HG03520 (cell line): ENCODE measurements around the gene RIMBP2.

Experiments
- ATAC-seq: cut with Tn5 transposase; IDR thresholded peaks from one replicate; pipeline ENCODE4 v1.9.1; 2021; ENCODE audit warnings: mild to moderate bottlenecking, moderate library complexity; ENCODE audit not compliant: unreplicated experiment

The RIMBP2 gene

DNA sequence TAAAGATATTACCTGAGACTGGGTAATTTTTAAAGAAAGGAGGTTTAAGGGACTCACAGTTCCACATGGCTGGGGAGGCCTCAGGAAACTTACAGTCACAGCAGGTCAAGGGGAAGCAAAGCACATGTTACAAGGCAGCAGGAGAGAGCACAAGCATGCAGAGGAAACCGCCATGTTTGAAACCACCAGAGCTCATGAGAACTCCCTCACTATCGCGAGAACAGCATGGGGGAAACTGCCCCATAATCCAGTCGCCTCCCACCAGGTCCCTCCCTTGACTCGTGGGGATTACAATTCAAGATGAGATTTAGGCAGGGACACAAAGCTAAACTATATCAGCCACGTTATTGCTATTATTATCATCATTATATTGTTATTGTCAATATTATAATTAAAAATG, 138.7 kb downstream of the RIMBP2 start:
- no peak for ATAC-seq

DNA sequence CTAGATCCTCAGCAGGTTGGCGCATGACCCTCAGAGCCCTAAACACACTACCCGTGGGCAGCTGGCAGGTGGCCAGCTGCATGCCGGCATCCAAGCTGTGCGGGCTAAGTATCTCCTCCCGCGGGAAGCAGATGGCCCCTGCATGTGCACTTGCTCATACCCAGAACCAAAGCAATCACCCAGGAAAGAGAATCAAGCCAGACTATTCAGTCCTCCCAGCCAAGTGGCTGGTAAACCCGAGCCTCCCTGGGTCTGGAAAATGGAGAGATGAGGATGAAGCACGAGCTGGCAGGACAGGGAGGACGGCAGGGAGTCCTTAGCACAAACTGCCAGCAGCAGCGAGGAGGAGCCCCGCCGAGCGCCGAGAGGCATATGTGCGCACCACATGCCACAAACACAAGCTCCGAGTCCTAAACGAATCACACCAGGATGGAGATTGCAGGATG, 139.7 kb downstream of the RIMBP2 start:
- ATAC-seq = no peak

DNA sequence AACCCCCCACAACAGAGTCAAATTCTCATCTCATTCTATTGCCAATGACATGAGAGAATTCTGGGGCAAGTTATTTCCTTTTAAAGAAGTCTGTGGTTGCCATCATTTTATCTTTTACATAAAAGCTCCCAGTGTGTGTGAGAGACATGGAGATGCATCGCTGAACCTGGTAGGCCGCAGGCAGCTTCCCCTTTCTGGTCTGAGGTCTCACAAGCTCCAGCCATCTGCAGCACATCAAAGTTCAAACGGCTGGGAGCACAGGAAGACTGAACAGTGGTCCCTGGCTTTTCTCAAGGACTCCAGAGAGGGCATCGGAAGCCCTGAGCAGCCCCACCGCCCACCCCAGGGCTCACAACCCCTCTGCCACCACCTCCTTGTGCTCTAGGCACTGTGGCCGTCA, 141.7 kb downstream of the RIMBP2 start:
- no peak for ATAC-seq

DNA sequence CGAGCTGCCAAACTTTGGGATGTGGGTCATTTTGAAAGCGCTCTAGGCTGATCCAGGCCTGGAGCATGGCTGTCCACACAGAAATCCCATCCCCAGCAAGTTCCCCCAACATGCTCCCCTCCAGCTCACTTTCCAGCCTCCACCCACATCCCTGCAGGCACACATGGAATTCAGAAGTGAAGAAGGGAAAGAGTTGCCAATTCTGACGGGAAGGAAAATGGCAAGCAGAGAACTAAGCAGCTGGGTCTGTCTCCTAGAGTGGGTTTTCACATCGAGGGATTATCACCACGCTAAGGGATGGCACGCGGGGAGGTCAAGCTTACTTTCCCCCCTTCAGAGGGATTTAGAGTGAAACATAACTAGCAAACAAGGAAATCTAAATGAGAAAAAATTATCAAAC, 142.3 kb downstream of the RIMBP2 start:
- ATAC-seq = no peak

DNA sequence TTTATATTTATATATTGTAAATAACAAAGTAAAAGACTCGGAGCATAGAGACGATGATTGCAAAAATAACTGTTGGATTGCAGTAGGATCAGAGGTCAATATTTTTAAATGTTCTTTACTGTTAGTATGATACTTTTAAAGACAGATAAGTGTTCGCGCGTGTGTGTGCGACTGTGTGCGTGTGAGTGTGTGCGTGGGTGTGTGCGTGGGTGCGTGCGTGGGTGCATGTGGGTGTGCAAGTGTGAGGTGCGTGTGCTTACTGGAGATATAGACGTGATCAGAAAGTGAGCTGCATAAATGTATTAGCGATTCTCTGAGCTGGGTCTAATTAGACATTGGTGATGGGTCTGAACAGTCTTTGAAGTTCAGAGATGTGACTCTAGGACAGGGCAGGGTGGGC, 142.9 kb downstream of the RIMBP2 start:
- ATAC-seq = no peak

DNA sequence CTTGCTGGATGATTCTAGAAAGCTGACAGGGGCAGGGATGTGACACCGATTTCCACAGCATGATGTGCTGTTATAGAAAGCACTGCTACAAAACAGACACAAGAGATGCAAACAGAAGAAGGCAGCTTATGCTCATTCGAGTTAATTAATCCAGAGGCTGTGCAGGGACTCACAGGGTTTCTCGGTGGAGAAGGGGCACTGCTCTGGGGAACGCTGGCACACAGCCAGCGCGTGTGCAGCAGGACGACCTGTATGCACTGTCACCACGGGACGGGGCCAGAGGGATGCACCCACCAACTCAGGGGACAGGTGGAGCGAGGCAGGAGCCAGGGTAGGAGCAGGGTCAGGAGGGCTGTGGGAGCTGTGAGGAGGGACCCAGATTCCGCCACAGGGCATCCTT, 143.5 kb downstream of the RIMBP2 start:
- no peak for ATAC-seq

DNA sequence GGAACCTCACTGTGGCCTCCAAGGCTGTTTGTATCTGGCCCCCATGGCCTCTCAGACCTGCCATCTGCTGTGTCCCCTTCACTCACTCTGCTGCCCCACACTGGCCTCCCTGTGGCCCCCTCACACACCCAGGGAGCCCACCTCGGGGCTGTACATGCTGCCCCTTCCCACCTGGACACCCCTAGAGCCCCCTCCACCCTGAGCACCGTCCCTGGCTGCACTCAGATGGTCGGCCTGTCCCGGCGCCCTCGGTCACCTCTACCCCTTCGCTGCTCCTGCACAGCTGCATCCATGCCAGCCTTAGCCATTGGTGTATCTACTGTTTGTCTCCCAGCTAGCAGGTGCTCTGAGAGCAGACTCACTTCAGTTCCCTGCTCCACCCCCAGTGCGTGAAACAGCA, 144.4 kb downstream of the RIMBP2 start:
- ATAC-seq = no peak

DNA sequence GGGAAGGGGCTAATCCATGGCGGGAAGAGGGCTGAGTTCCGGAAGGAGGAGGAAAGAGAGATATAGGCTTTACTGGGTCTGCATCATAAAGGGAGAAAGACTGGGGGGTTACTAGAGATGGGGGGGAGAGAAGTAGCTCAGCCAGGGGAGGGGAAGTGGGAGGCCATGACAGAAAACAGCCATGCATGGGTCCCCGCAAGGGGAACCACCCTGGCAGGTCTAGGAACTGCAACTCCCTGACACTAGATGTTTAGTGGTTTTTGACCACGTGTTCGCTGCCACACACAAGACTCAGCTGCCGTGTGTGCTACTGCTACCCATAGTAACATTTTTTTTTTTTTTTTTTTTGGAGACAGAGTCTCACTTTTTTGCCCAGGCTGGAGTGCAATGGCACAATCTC, 145.0 kb downstream of the RIMBP2 start:
- ATAC-seq = no peak

DNA sequence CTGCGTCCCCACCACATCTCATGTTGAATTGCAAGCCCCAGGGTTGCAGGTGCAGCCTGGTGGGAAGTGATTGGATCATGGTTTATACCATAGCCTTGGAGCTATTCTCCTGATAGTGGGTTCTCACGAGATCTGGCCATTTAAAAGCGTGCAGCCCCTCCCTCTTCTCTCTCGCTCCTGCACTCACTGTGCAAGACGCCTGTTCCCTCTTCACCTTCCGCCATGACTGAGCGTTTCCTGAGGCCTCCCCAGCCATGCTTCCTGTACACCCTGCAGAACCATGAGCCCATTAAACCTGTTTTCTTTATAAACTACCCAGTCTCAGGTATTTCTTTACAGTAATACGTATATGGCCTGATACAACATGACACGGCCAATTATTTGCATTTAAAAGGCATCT, 146.6 kb downstream of the RIMBP2 start:
- no peak for ATAC-seq

DNA sequence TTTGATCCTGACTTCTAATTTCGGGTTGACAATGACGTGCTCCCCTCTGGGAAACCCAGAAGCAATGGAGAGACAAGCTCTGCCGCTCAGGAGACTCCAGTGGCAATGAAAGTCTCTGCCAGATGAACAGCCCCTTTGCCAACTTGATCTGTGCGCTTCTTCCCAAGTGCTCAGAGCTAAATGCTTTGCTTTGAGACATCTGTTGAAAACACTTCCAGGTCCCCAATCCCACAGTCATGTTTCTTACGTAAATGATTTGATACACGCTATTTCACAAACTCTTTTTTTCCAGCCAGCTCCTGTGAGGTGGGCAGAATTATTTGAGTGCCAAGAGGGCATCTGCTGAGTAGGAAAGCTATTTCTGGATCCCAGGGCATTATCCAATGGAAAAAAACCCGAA, 147.6 kb downstream of the RIMBP2 start:
- ATAC-seq = no peak

DNA sequence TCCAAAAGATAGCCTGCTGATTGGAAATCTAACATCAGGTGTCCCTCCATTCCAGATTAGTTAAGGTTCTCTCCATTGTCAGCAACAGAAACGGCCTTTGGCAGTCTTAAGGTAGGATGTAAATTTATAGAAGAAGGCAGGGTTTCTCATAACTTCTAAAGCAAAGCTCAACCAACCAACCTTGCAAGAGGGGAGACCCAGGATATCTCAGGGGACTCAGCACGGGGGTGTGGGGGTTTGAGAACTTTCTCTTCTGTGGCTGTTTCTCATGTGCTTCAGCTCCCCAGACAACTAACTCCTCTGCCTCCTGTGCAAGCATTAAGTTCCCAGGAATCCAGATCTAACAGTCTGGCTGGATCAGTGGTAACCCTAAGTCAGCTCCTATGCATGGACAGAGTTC, 148.1 kb downstream of the RIMBP2 start:
- ATAC-seq = no peak

DNA sequence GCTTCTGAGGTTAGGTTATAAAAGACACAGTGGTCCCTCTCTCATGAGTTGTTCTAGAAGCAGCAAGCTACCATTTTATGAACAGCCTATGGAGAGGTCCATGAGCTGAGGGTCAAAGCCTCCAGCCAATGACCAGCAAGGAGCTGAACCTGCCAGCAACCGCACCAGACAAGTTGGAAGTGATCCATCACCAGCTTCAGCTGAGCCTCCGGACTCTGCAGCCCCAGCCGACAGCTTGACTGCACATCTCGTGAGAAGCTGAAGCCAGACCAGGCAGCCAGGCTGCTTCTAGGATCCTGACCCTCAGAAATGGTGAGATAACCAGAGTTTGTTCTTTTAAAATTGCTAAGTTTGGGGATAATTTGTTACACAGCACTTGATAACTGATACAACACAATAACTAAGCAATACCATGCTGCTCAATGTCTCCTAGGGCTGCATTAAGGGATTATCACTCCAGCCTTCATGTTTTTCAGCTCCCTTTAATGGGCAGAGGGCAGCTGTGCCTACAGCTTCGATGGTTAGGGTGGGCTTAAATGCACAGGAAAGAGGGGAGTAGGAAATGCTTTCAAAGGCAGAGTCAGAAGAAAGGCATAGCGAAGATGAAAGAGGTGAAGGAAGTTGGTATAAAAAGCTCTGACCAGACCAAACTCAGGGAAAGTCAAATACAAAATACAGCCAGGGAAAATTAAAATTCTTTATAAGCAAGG, 149.5 kb downstream of the RIMBP2 start:
- ATAC-seq = no peak

DNA sequence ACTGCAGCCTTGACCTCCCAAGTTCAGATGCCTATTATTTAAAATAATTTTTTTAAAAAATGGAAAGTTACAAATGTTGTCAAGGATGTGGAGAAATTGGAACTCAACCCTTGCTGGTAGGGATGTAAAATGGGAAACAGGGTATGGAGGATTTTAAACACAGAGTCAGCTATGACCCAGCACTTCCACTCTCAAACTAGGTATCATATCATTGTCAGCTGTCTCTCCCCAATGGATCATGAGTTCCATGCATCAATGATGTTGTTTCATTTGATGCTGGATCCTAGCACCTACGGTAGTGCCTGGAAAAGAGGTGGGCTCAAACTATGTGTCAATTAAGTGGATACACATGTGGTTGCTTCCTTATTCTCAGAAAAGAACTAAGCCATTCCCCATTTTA, 150.9 kb downstream of the RIMBP2 start:
- ATAC-seq = no peak

DNA sequence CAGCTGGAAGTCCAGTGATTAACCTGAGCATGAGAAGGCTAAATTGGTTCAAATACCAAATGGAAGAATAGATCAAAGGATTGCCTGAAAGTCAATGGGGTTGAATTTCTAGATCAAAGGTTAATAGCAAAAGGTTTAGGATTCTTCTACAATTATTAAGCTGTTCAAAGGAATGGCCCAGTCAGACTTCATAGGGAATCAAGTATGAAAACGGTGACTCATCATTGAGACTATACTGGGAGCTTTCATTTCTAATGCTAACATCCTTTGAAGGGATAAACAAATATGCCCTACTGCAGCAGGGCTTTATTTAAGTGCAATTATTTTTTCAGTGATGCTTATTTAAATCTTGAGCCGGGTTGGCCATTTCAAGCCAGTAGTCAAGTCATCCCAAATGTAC, 152.8 kb downstream of the RIMBP2 start:
- no peak for ATAC-seq

DNA sequence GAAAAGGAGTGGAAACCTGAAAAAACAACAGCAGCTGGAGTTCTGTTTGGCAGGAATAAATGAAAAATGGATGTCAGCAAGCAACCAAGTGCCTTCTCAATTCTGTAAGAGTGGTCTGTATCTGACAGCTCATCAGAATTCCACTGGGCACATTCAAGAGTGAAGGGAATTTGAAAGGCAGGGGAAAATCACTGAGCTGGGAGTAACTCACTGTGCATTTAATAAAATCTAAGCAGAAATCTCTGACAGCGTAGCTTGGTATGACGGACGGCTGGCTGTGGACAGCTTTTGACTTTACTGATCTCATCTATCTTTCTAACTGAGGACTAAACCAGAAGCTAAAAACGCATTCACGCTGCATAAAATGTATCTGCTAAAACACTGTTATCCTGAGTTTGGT, 153.4 kb downstream of the RIMBP2 start:
- no peak for ATAC-seq

DNA sequence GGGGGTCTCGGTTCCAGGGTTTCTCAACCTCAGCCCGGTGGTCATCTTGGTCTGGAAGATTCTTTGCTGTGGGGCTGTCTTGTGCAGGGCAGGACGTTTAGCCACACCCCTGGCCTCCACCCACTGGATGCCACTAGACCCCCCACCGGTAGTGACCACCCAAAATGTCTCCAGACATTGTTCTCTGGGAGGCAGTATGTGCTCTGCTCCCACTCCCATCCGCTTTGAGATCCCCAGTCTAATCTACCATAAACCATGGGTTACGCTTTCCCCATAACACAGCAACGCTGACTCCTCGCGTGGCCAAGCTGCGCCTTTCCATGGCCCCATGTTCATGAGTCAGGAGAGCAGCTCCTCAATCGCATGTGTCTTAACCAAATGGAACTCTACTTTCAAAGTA, 155.8 kb downstream of the RIMBP2 start:
- no peak for ATAC-seq

DNA sequence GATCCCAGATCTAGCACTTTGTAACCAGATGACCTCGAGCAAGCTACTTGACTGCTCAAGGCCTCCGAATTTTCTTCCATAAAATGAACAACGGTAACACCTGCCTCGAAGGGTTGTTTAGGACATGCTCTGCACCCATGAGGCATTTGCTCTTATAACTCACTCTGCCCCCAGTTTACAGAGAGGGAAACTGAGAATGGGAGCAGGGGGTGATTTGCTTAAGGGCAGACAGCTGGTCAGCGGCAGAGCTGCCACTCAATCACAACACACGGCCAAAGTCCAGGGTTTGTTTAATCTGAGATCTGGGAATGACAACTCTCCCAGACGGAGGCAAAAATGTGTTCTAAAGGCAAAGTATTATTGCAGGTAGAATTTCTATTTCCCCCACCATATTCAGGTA, 156.3 kb downstream of the RIMBP2 start:
- no peak for ATAC-seq

DNA sequence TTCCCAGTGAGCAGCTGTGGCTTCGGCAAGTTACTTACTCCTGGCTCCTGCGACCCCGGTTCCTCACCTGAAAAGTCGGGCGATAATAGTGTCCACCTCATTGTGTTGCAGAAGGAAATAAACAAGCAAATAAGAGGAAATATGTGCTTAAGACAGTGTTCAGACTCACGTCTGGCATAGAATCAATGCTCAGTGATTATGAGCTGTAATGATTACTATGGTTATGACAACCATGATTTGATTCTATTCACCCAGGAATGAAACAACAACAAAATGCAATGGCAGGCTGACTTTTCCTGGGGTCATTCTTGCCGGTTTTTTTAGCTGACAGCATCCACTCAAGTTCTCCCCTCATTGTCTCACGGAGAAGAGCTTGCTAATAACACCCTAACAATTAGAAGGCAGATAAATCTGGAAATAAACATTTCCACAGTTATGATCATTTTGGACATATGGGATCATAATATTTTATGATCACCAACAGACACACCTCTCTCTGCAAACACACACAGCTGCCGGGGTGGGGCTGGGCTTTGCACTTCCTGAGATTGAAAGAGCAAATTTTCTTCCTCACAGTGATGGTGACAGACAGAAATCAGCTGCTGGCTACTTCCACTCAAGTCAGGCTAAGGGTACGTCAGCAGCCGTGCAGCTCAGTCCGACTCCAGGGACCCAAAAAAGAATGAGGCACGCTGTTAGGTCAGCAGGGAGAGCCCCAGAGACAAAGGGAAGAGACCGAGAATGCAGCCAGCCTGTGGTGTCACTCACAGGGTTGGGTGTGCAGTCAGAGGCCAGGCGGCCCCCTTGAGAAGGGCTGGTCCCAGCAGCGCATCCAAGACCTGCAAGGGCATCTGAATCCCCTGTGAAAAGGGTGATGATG, 158.0 kb downstream of the RIMBP2 start:
- ATAC-seq = no peak

DNA sequence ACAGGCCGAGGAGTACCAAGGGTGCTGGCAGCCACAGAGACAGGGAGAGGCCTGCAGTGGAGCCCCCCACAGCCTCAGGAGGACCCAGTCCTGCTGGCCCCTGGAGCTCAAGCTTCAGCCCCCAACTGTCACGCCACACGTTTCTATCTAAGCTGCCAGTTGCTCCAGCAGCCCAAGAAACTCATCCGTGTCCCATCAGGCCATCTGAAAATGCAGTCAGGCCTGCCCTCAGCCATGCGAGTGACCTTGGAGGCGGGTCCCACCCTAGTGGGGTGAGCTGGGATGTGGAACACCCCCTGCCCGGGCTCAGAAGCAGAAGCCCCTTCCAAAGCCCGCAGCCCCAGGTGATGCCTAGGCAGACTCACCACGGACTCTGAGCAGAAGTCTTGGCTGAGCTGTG, 158.9 kb downstream of the RIMBP2 start:
- no peak for ATAC-seq

DNA sequence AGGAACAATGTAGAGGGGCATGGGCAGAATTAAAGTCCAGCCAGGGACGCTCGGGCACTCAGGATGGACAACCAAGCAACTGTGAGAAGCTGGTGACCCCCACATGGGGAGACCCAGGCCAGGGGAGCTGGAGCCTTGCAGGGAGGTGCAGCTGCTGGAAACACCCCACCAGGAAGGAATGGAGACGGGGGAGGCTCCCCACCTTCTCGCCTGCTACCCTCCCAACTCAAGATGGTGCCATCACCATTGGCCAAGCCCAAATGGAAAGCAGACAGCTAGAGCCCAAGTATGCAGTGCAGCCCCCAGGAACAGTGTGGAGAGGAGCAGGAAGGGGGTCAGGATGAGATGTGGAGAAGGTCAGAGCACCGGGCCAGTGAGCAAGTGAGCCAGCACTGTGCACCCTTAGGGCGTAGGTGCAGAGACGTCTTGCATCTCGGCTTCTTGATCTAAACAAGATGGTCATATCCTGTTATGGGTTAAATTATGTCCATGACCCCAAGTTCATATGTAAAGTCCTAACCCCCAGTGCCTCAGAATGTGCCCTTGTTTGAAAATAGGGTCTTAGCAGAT, 159.5 kb downstream of the RIMBP2 start:
- ATAC-seq = no peak

DNA sequence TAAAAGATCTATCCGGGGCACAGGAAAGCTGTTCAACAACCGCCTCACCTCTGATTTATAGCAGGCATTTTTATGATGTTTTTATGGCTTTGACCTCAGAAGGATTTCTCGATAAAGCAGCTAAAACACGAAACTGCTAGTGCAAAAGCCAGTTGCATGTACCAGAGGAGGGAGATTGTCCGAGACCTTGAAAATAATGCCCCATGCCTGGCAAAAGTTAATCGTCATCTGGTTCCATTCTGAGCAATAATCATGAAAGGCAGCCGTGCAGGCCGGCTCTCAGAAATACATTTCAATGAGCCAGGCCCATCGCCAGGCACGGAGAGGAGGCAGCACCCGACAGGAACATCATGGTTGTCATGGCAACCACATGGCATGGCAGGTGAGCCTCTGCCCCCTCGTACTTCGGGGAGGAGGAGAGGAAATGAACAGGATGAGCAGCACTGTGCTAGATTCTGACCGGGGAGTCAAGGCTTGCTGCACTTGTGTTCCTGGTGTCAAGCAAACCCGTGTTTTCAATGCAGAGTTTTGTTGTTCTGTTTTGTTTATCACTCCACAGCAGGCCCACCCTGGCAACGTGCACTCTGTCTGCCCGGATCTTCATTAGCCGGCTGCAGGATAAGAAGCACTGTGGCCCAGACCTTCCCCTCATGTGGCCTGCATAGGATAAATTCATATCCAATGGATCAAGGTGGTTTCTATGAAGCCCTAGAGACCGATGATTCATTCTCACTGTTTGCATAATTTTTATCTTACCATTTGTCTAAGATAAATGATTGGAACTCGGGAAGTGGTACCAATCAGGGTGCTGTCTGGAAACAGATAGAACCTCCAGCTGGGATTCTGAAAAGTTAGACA, 160.2 kb downstream of the RIMBP2 start:
- no peak for ATAC-seq
